ENCODE data around the gene SIRT5. TPM values are rescaled to one million over a fixed set of nuclear protein-coding genes. Genes with fewer than 3 reads are reported as not detected.
A peak's percentile ranks its signal among the peaks of the same experiment; 100 is the strongest.

SIRT5 gene
- total RNA-seq, 1 donor from 2014 or later = 22.5 TPM

- ATAC-seq = no peak
Measured at GRCh38 chr6:13586603-13587542, 12.5 kb downstream of the SIRT5 start.

GRCh38 chr6:13589801-13590200 is 15.4 kb downstream of the SIRT5 start:
- no peak for ATAC-seq
- no peak for DNase-seq (ENCODE audit: low spot score)

More at GRCh38 chr6:13586603-13587542, 12.5 kb downstream of the SIRT5 start:
- no peak for DNase-seq (ENCODE audit: low spot score)

- DNase-seq (ENCODE audit: low spot score) = no peak
- no peak for ATAC-seq
Measured at GRCh38 chr6:13590574-13591153, 16.3 kb downstream of the SIRT5 start.

GRCh38 chr6:13591205-13591921 is 17.0 kb downstream of the SIRT5 start:
- DNase-seq (ENCODE audit: low spot score) (no peak), ATAC-seq (no peak)

GRCh38 chr6:13593103-13593502 is 18.7 kb downstream of the SIRT5 start:
- DNase-seq (ENCODE audit: low spot score) (no peak), ATAC-seq (no peak)

GRCh38 chr6:13593720-13594119 is 19.3 kb downstream of the SIRT5 start:
- no peak for DNase-seq (ENCODE audit: low spot score)
- no peak for ATAC-seq

GRCh38 chr6:13597073-13597472 is 22.7 kb downstream of the SIRT5 start:
- ATAC-seq = no peak
- DNase-seq (ENCODE audit: low spot score) = no peak

GRCh38 chr6:13600036-13600435 is 25.6 kb downstream of the SIRT5 start:
- DNase-seq (ENCODE audit: low spot score) (no peak), ATAC-seq (no peak)

- no peak for ATAC-seq
Measured at GRCh38 chr6:13604135-13604534, 29.7 kb downstream of the SIRT5 start.

GRCh38 chr6:13604546-13605416 is 30.4 kb downstream of the SIRT5 start:
- DNase-seq (ENCODE audit: low spot score) = no peak

More at GRCh38 chr6:13604135-13604534, 29.7 kb downstream of the SIRT5 start:
- no peak for DNase-seq (ENCODE audit: low spot score)

GRCh38 chr6:13605634-13606033 is 31.2 kb downstream of the SIRT5 start:
- no peak for ATAC-seq
- no peak for DNase-seq (ENCODE audit: low spot score)

More at GRCh38 chr6:13604546-13605416, 30.4 kb downstream of the SIRT5 start:
- ATAC-seq = no peak

- no peak for DNase-seq (ENCODE audit: low spot score)
- ATAC-seq = no peak
Measured at GRCh38 chr6:13611715-13612114, 37.3 kb downstream of the SIRT5 start.

GRCh38 chr6:13613029-13613594 is 38.7 kb downstream of the SIRT5 start:
- no peak for DNase-seq (ENCODE audit: low spot score)
- ATAC-seq = no peak

GRCh38 chr6:13614126-13614925 is 39.9 kb downstream of the SIRT5 start:
- peak; percentile 71 for DNase-seq (ENCODE audit: low spot score)
- ATAC-seq = peak; percentile 68

GRCh38 chr6:13614926-13615791 is 40.8 kb downstream of the SIRT5 start, which contains the start of gene NOL7:
NOL7 (plus strand) TSS chr6:13615335; CDS start chr6:13615359, 24 bp downstream.
- peak; percentile 94 for ATAC-seq
- peak; percentile 98 for DNase-seq (ENCODE audit: low spot score)

- ATAC-seq = peak; percentile 53
- peak; percentile 58 for DNase-seq (ENCODE audit: low spot score)
Measured at GRCh38 chr6:13615792-13616120, 41.4 kb downstream of the SIRT5 start.

- ATAC-seq (no peak), DNase-seq (ENCODE audit: low spot score) (no peak)
Measured at GRCh38 chr6:13617066-13617465, 42.7 kb downstream of the SIRT5 start.

- ATAC-seq (peak; percentile 81), DNase-seq (ENCODE audit: low spot score) (no peak)
Measured at GRCh38 chr6:13624871-13625288, 50.5 kb downstream of the SIRT5 start.
